ENCODE measurements around the gene STC2. TPM values are rescaled to one million over a fixed set of nuclear protein-coding genes. Genes with fewer than 3 reads are reported as not detected.

The STC2 gene
- total and polyA plus RNA-seq, 7 experiments from 2014 or later = 28.3 TPM; not detected in 6

DNA sequence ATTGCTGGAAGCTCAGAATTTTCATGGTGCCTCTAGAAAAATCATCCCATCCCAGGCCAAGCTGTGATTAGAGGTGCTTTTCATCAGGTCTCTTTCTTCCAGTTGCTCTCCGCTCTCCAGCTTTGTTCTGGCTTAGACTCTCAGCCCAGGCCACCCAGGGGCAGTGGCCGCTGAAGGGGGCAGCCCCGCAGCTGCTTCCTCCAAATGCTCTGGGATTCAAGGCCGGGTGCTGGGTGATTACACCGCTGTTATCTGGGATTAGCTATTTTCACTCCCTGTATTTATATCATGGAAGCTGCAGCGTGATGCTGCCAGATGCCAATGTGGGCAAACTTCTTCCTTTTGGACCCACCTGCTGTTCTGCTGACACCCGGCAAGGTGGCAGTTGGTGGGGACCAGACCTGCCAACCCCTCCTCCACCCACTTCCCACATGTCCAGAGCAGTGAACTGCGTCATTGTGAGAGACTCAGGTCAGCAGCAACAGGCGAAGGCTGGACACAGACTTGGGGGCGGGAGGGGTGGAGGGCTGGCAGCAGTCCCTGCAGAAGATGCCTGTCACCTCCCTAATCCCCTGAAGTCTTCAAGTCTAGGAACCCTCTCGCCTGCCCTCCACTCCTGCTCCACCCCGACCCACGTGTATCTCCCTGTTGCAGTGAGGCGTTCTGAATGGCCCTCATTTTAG, 59.3 kb downstream of the STC2 start:
- no peaks in the 10 kb centered on the region for H3K36me3 ChIP-seq (ENCODE audit: control insufficient read depth in 2 of 3, insufficient read depth in 3 of 3, low read length in 3 of 3)
- Mint-ChIP-seq H3K36me3 (peaks cover 0 to 8% (median 0%) of the 10 kb centered on the region in 5 donors), H3K4me3 (no peak overlapping the region), H3K27ac (no peak overlapping the region), H3K4me1 (no peaks in the 10 kb centered on the region), H3K27me3 (peaks cover 18 to 48% (median 32%) of the 10 kb centered on the region in 5 donors), H3K9me3 (peaks cover 0 to 12% (median 2%) of the 10 kb centered on the region in 11 donors)
- ATAC-seq = no peak
- H3K27me3 ChIP-seq (ENCODE audit: control insufficient read depth in 2 of 2, insufficient read depth in 2 of 2, low read length in 2 of 2) = no peaks in the 10 kb centered on the region
- no peak overlapping the region for H3K27ac ChIP-seq (ENCODE audit: low read depth, low read length)
- intact Hi-C loops (cut with micrococcal nuclease) = no loop called here
- H3K4me1 ChIP-seq (ENCODE audit: control insufficient read depth in 2 of 2, insufficient read depth in 2 of 2, low read length in 2 of 2) = no peaks in the 10 kb centered on the region
- H3K9me3 ChIP-seq (ENCODE audit: control insufficient read depth in 2 of 3, low read length in 3 of 3) = no peaks in the 10 kb centered on the region
- no peak for DNase-seq
- POLR2A ChIA-PET = no interaction called here
- H3K4me3 ChIP-seq (ENCODE audit: low read length) = no peak overlapping the region
- CTCF ChIA-PET = no interaction called here

GRCh38 chr5:173265433-173265832, 62.8 kb downstream of the STC2 start:
- Mint-ChIP-seq H3K36me3 (no peaks in the 10 kb centered on the region), H3K9me3 (no peaks in the 10 kb centered on the region), H3K4me1 (no peaks in the 10 kb centered on the region), H3K27me3 (peaks cover 21 to 50% (median 32%) of the 10 kb centered on the region in 5 donors), H3K4me3 (no peak overlapping the region), H3K27ac (no peak overlapping the region)
- Histone ChIP-seq H3K9me3 (ENCODE audit: control insufficient read depth in 2 of 3, low read length in 3 of 3) (no peaks in the 10 kb centered on the region), H3K4me1 (ENCODE audit: control insufficient read depth in 2 of 2, insufficient read depth in 2 of 2, low read length in 2 of 2) (no peaks in the 10 kb centered on the region), H3K36me3 (ENCODE audit: control insufficient read depth in 2 of 3, insufficient read depth in 3 of 3, low read length in 3 of 3) (no peaks in the 10 kb centered on the region), H3K27me3 (ENCODE audit: control insufficient read depth in 2 of 2, insufficient read depth in 2 of 2, low read length in 2 of 2) (no peaks in the 10 kb centered on the region), H3K27ac (ENCODE audit: low read depth, low read length) (no peak overlapping the region), H3K4me3 (ENCODE audit: low read length) (no peak overlapping the region)
- ATAC-seq (no peak), DNase-seq (no peak)
- ChIA-PET CTCF (no interaction called here), POLR2A (no interaction called here)
- intact Hi-C loops (cut with micrococcal nuclease) = no loop called here

Small RNAs within 50 kb of the gene (microRNA-seq; reads per million reads assigned to microRNA genes)
- gene MIR8056 (ENCODE audit: borderline microRNAs expressed) = not detected

Other genes with a start within 250 kb of the STC2 start
- 10 to 100 TPM in 3 of 5 experiments, 1 to 10 TPM in 2; 5.5 to 23.2 (median 15.3) TPM for gene BNIP1, start 183.9 kb downstream of the STC2 start, total RNA-seq
- 10 to 100 TPM in 1 of 2 donors, 1 to 10 TPM in 1; 5.8 to 19.6 TPM for gene BNIP1, start 183.9 kb downstream of the STC2 start, polyA plus RNA-seq
- not detected for gene NKX2-5, start 93.2 kb downstream of the STC2 start, total RNA-seq
- not detected for gene NKX2-5, start 93.2 kb downstream of the STC2 start, polyA plus RNA-seq

Measured in naive thymus-derived CD4-positive, alpha-beta T cell (primary cell).